IPS-11a (cell line): ENCODE results near the gene NR5A2.
"Not testable (repeated sequence)": the region's sequence is repeated elsewhere in the genome, so short reads cannot be mapped to it uniquely, and the experiment has no call there.

Experiments used
- H3K4me3 ChIP-seq: one replicate; pipeline ENCODE4 v1.5.1; 2013; ENCODE audit warnings: low read depth, low read length, control low read depth

Gene NR5A2

DNA sequence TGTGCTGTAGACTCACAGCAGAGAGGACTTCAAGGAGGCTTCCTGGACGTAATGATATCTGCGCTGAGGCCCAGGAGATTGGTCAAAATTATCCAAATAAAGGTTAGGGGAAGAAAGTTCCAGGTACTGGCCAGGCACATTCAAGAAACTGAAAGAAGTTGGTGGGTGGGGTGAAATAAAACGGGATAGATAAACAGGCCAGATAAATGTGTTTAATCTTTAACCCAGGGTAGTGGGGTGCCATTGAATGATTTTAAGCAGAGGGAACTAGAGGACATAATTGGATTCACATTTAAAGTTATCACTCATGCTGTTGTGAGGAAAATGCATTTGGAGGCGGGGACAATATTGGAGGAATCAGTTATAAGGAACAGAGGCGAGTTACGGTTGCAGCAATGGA is 134.7 kb downstream of the NR5A2 start:
- H3K4me3 ChIP-seq, result no peak overlapping the region

DNA sequence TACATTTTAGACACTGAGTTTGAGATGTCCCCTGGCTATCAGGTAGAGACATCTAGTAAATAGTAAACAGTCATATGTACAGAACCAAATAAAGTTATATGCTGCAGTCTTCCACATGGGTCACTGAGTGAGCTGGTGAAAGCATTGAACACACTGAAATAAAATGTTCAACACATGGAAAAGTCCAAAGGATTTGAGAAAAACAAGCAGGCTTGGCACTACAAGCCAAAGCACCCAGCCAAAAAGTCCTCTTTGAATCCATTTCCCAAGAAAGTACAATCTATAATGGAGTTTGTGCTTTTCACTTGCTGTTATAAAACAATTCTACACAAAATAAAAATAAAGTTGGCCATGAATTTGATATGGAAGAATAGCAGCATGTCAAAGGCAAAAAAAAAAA is 135.4 kb downstream of the NR5A2 start:
- H3K4me3 ChIP-seq, result no peak overlapping the region

DNA sequence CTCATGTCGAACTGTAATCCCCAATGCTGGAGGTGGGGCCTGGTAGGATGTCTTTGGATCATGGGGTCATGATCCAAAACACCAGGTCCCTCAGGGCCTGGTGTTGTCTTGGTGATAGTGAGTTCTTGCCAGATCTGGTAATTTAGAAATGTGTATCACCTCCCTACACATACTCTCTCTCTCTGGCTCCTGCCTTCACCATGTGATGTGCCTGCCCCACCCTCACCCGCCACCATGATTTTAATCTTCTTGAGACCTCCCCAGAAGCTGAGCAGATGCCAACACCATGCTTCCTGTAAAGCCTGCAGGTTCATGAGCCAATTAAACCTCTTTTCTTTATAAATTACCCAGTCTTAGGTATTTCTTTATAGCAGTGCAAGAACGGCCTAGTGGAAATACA is 136.4 kb downstream of the NR5A2 start:
- H3K4me3 ChIP-seq, result no peak overlapping the region

DNA sequence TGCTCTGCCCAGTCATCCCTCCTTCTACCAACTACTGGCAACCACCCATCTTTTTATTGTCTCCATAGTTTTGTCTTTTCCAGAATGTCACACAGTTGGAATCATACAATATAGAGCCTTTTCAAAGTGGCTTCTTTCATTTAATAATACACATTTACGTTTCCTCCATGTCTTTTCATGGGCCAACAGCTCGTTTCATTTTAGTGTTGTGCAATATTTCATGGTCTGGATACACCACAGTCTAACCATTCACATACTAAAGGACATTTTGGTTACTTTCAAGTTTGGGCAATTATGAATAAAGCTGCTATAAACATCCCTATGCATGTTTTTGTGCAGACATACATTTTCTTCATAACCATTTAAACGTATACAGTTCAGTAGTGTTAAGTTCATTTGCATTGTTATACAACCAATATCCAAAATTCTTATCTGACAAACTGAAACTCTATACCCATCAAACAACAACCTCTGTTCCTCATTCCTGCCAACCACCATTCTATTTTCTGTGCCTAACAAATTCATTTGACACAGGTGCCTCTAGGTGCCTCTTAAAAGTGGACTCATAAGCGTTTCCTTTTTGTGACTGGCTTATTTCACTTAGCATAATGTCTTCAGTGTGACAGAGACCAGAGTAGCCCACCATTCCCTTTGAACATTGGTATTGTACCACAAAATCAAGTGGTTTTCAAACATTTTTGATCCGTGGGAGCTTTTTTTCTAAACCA is 138.1 kb downstream of the NR5A2 start:
- H3K4me3 ChIP-seq, result no peak overlapping the region

DNA sequence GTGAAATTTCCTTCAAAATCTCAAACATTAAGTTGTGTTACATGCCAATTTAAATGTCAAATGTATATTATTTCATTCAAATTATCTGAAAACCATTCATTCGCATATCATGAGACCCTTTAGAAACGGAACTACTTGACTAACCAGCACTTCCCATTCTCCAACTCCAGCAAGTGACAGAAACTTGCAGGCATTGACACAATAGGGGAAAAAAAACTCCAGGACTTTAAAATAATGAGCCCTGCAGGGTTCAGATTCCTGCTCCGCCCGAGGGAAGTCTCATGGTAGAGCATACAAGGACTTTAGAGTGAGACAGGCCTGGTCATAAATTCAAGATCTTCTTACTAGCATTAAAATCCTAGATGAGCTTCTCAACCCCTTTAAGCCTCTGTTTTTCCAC is 138.9 kb downstream of the NR5A2 start:
- H3K4me3 ChIP-seq, result no peak overlapping the region

DNA sequence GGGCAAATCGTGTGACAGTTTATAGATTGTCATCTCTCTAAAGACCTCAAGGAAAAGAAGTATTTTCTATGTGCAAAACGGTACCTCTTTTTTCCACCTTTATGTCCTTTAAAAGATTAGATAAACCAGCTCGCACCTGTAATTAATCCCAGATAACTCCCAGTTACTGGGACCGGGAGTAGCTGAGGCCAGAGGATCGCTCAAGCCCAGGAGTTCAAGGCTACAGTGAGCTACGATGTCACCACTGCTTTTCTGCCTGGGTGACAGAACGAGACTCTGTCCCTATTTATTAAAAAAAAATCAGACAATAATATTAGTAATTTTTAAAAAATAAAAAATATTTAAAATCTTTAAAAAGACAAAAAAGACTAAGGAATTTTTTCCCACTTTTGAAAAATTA is 141.4 kb downstream of the NR5A2 start:
- H3K4me3 ChIP-seq, result no peak overlapping the region

DNA sequence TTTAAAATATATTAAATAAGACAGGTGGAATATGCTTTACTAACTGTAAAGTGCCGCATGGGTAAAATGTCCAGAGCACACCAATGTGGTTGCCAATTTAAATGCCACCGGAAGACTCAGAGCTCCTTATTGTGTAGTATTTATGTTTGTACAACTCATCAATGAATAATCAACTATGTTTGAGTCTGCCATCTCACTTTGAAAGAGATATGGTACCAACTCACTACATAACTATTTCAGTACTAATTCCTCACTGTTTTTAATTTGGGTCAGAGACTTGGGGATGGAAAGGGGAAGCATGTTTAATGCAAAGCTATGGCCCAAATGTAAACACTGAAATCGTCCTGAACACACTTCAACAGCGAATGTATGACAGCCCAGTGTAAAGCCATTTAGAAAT is 144.8 kb downstream of the NR5A2 start:
- H3K4me3 ChIP-seq, result no peak overlapping the region

DNA sequence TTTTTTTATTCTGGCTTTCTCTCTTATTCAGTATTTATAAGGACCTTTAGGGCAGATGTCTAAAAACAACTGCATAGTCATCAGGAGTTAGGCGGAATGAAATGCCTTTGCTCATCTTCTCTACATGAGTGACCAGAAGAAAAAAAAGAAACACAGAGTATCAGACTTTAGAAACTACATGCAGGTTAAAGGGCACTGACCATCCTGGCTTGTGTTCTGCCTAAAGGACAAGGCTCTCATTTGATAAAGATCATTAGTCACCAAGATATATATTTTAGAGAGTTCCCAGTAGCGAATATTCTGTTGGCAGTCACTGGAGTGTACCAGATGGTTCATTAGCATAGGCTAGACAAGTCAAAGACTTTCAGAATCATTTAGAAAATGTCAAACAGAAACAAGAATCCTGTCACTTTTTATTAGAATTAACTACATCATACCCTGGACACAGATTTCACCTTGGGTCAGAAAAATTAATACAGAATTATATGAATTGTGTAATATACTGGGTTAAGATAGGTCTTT is 145.6 kb downstream of the NR5A2 start:
- H3K4me3 ChIP-seq, result no peak overlapping the region

DNA sequence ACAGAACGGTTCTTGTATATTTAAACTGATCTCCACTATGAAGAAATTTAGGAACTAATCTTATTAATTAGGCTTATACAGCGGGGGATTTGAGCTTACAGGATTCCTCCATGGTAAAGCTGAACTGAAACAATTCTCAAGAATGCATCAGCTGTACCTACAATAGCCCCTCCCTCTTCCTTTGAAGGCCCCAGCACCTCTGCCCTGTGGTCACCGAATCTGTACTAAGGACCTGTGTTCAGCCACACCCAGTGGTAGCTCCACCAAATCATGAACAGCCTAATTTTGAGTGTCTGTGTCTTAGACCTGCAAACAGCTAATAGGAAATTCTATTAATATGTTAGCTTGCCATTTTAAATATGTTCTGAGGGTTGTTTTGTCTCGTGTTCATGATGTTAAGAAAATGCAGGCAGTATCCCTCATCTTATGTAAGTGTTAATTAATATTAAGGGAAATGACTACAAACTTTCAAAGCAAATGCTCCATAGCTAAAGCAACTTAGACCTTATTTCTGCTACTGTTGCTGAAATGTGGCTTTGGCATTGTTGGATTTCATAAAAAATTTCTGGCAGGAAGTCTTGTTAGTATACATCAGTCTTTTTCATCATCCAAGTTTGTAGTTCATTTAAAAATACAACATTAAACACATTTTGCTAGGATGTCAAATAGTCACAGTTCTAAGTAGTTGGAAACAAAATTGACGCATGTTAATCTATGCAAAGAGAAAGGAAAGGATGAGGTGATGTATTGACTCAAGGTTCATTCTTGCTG is 147.2 kb downstream of the NR5A2 start:
- H3K4me3 ChIP-seq, result no peak overlapping the region

DNA sequence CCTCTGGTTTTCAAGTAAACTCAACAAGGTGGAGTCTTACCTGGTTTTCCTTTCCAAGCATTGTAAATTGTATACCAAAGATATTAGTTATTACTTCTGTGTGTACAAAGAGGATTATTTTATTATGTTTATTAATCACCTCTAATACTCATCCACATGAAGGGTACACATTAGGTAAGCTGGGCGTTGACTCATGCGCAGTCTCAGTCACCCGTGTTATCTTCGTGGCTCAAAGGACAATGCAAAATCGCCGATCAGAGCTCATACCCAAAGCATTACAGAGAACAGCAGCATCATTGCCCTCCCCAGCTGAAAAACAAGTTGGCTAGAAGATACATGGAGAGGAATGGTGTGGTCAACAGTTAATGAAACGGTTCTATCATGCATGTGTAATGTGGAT is 148.7 kb downstream of the NR5A2 start:
- no peak overlapping the region for H3K4me3 ChIP-seq

DNA sequence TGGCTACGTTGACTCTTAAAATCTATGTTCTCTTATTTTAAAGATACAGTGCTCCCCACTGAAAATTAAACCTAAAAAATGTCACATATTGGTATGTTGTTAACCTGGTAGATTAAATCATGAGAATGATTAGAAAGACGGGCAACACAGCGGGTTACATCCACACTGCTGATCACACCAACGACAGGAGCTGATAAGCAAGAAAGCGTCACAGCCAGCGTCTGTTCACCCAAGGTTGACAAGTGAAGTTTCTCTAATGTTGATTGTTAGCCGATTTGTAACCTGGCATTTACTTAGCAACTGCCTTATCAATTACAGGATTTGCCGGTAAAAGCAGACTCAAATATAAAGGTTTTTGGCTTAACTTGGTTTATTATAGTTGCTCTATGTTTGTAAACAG is 149.3 kb downstream of the NR5A2 start:
- H3K4me3 ChIP-seq, result no peak overlapping the region

DNA sequence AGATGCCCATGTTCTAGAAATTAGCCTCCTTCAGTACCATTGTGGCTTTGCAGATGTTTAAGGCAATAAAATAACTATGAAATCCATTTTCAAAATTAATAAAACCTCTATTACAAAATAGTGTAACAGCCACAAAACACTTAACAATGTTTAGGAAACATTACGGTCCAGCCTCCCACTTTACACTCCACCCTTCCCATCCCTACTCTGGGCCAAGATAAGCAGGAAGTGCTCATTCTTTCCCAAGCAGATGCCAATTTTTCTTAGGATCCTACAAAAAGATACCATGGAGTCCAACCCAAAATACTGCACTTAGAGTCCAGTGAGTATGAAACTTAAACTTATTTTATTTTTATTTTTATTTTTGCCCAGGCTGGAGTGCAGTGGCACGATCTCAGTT is 150.8 kb downstream of the NR5A2 start:
- no peak overlapping the region for H3K4me3 ChIP-seq

DNA sequence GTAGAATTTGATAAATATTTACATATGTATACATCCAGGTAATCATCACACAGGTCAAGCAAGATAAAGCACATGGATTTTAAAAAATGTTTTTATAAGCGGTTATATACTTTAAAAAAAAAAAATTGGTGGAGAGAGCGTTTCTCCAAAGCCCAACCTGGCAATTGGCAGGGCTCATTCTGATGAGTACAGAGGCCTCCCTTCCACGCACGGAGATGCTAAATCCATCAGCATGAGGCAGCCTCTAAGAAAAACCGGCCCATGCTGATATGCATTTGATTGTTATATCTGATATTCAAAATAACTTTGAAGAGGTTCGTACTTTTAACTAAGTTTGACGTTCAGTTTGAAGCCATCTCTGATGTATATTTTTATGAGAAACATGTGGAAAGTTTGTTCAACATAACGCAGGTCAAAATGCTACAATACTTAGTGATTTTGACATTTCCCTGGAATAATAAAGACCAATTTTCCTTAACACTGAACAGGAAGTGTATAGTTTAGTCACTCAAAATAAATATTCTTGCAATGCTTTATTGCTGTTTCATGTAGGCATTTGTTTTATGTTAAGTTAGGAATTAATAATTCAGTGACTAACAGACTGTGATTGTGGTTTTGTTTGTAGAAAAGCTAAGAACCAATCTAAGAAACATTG is 151.7 kb downstream of the NR5A2 start:
- no peak overlapping the region for H3K4me3 ChIP-seq

DNA sequence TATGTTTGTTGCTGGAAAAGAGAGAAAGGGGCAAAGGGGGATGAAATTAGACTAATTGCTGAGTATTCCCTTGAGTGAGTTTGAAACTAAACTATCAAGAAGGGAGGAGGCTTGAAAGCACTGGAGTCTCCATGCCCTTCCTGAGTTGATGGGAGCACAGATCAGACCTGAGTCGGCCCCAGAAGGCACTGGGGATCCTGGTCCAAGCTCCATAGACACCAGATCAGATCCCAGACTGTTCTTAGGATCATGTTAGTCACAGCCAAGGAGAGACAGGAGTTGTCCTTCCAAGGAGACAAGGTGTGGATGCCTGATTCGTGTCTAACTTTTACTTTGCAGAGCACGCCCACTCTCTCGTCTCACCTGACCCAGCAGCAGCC is 152.3 kb downstream of the NR5A2 start:
- no peak overlapping the region for H3K4me3 ChIP-seq

DNA sequence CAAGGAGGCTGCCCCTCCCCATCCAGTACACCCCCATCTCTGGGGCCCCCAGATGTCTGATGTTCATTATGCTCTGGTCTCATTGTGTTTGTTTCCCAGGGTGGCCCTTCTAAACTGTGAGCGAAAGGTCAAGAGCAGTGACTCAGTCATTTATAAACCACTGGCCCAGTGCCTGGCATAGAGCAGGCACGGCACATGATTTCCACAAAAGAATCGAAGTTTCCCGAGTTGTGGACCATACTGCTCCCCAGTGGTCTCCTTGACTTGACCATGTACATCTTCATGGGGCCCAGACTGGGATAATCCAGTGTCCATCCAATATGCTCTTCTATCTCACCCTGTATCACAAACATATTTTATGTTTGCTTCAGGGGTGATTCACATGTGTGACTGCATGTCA is 153.3 kb downstream of the NR5A2 start:
- no peak overlapping the region for H3K4me3 ChIP-seq

DNA sequence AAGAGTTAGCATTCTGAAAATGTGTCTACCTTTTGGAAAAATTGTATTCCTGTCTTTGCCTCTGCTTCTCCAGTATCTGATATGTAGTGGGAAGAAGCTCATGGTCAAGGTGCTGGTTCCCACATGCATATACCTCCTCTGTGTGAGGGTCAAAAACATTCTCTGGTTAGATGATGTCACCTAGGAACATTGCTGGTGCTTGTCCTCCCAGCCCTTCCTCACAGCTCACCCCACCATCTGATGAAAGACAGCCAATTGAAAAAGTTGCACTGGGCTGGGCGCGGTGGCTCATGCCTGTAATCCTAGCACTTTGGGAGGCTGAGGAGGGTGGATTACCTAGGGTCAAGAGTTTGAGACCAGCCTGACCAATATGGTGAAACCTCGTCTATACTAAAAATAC is 154.4 kb downstream of the NR5A2 start:
- no peak overlapping the region for H3K4me3 ChIP-seq

DNA sequence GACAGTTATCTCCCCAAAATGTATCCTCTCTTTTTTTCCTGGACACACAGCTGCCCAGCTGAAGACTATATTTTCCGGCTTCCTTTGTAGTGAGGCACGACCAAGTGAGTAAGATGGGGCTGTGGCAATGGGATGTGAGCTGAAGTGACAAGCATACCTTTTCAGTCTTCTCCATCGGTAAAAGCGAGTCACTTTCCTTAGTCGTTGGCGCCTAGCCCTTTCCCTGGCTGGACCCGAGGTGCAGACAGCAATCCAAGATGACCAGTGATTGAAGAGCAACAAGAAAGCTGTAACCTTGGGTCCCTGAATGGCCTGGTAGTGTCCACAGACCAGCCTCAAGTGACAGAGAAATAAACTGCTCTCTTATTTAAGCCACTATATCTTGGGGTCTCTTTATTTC is 155.2 kb downstream of the NR5A2 start:
- no peak overlapping the region for H3K4me3 ChIP-seq

DNA sequence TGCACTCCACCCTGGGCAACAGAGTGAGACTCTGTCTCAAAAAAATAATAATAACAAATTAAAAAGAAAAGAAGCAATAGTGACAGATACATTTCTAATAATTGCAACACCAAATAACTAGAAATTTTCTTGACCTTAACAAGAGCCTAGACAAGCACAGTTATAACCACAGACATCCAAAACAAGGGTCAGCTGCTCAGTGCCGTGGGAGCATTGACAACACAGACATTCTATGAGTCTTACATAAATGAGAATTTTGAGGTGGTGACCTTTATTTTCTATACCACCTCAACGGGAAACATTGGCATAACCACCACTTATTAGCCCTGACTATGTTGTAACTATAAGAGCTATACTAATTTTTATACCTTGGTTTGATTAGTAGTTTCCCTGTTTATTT is 156.1 kb downstream of the NR5A2 start:
- no peak overlapping the region for H3K4me3 ChIP-seq

DNA sequence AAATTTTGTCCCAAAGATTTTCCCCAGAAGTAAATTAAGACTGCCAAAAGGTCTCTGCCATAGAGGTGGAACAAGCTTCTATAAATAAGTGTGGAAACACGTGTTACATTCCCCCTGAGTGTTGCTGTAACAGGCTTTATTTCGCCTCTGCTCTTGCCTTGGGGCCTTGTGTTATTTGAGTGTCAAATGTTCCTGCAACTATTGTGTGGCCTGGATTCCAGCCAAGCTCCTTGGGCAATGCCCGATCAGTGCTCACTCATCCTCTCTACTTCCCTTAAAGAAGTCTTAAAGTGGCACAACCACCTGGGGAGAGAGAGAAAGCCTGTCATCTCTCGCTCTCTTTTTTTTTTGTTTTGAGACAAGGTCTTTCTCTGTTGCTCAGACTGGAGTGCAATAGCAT is 156.7 kb downstream of the NR5A2 start:
- no peak overlapping the region for H3K4me3 ChIP-seq

DNA sequence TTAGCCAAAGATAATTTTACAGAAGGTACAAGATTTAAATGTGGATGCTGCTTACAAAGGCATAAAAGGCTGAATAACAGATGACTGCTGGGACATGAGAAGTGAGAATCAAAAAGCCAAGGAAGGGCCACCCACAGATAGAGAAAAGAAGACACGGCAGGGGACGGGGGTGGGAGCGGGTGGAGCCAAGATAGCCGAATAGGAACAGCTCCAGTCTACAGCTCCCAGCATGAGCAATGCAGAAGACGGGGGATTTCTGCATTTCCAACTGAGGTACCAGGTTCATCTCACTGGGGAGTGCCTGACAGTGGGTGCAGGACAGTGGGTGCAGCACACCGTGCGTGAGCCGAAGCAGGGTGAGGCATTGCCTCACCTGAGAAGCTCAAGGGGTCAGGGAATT is 157.7 kb downstream of the NR5A2 start:
- not testable (repeated sequence) for H3K4me3 ChIP-seq

DNA sequence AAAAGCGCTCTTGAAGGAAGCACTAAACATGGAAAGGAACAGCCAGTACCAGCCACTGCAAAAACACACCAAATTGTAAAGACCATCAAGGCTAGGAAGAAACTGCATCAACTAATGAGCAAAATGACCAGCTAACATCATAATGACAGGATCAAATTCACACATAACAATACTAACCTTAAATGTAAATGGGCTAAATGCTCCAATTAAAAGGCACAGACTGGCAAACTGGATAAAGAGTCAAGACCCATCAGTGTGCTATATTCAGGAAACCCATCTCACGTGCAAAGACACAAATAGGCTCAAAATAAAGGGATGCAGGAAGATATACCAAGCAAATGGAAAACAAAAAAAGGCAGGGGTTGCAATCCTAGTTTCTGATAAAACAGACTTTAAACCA is 159.8 kb downstream of the NR5A2 start:
- not testable (repeated sequence) for H3K4me3 ChIP-seq

DNA sequence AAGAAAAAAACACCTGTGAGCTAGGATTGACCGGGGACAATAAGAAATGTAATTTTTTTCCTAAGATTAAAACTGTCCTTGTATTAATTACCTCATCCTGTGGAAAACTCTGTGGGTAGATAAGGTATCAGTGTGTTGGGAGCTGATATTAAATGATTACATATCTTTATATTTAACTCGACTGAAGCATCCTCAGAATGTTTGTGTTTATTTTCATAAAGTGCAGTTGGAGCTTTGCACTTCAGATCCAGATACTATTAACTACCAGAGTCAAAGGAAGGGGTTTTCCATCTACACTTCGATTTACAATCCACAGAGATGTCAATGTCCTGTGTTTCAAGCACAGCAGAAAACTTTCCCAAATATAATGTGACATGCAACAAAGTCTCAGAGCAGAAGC is 164.5 kb downstream of the NR5A2 start:
- H3K4me3 ChIP-seq, result no peak overlapping the region
